HFFc6 (cell line): ENCODE data around the gene PCDH1. TPM values are rescaled to one million over a fixed set of nuclear protein-coding genes. Genes with fewer than 3 reads are reported as not detected.

Source experiments
- DNase-seq: peaks from one replicate; pipeline ENCODE4 v3.0.0-alpha.2; 2018
- H3K27ac Mint-ChIP-seq: 2 replicates; pipeline ENCODE4 v1.8.0; 2020; ENCODE audit warnings: mild to moderate bottlenecking, mixed read lengths
- H3K27me3 Mint-ChIP-seq: 2 replicates; pipeline ENCODE4 v1.8.0; 2021; ENCODE audit warnings: mild to moderate bottlenecking, moderate library complexity, mixed read lengths; ENCODE audit not compliant: insufficient read depth
- H3K36me3 Mint-ChIP-seq: 2 replicates; pipeline ENCODE4 v1.8.0; 2021; ENCODE audit warnings: low read depth, mixed read lengths
- H3K4me1 Mint-ChIP-seq: 2 replicates; pipeline ENCODE4 v1.8.0; 2020; ENCODE audit warnings: low read depth, mixed read lengths
- H3K4me3 Mint-ChIP-seq: 2 replicates; pipeline ENCODE4 v1.8.0; 2020; ENCODE audit warnings: mild to moderate bottlenecking, moderate library complexity, mixed read lengths
- H3K9me3 Mint-ChIP-seq: 2 replicates; pipeline ENCODE4 v1.8.0; 2020; ENCODE audit warnings: mild to moderate bottlenecking, mixed read lengths
- total RNA-seq, 6 experiments: library from RNA; stranded (reverse); fragmentation: NEBNext Ultra II Directional; extraction: Animal tissue kit (Norgen Biotek cat#: 25700); gene quantifications; 2 replicates in 1 of 6; 3 replicates in 5 of 6; pipeline ENCODE4 v1.2.3, GENCODE V29; 2021
- TF ChIP-seq, protein P1 (sequence below): fragments of 200-600 bp; sonication (generic); IDR thresholded peaks from 2 replicates; pipeline ENCODE4 v1.5.0; 2021; ENCODE audit warnings: antibody characterized with exemption, mild to moderate bottlenecking

The PCDH1 gene
- total RNA-seq, 6 experiments from 2014 or later: 0.07 to 0.18 (median 0.07) TPM; not detected in 1

DNA sequence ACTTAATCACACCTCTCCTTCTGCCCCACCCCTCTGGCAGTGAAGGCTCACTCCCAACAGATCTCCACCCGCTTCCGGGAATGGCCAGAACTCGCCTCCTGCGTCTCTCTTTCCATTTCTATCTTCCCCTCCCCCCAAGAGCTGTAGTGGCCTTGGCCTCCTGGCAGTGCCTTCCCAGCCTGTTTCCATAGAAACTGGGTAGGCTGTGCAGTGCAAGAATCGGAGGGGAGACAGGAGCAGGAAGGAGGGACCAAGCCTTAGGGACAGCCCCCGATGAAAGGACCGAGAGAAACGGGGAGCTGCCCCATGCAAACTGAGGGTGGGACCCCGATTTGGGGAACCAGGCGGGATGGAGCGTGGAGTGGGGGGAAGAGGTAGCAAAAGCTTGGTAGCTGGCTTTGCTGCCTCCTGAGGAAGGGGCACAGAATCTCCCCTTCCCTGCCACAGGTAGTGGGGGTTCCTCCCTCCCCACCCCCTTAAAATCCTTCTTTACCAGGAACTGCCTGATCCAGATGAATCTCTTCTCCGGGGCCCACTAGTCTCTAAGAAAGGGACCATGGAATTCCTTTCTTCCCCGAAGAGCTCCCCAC lies 4.5 kb upstream of the PCDH1 start:
- no peak for DNase-seq
- peaks cover 10% of the 10 kb centered on the region for H3K4me1 Mint-ChIP-seq
- H3K9me3 Mint-ChIP-seq: no peaks in the 10 kb centered on the region
- TF ChIP-seq, protein P1, sequence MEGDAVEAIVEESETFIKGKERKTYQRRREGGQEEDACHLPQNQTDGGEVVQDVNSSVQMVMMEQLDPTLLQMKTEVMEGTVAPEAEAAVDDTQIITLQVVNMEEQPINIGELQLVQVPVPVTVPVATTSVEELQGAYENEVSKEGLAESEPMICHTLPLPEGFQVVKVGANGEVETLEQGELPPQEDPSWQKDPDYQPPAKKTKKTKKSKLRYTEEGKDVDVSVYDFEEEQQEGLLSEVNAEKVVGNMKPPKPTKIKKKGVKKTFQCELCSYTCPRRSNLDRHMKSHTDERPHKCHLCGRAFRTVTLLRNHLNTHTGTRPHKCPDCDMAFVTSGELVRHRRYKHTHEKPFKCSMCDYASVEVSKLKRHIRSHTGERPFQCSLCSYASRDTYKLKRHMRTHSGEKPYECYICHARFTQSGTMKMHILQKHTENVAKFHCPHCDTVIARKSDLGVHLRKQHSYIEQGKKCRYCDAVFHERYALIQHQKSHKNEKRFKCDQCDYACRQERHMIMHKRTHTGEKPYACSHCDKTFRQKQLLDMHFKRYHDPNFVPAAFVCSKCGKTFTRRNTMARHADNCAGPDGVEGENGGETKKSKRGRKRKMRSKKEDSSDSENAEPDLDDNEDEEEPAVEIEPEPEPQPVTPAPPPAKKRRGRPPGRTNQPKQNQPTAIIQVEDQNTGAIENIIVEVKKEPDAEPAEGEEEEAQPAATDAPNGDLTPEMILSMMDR: no peak
- no peaks in the 10 kb centered on the region for H3K36me3 Mint-ChIP-seq
- H3K27me3 Mint-ChIP-seq: peaks cover 39% of the 10 kb centered on the region
- H3K27ac Mint-ChIP-seq: no peak overlapping the region
- H3K4me3 Mint-ChIP-seq: no peak overlapping the region

DNA sequence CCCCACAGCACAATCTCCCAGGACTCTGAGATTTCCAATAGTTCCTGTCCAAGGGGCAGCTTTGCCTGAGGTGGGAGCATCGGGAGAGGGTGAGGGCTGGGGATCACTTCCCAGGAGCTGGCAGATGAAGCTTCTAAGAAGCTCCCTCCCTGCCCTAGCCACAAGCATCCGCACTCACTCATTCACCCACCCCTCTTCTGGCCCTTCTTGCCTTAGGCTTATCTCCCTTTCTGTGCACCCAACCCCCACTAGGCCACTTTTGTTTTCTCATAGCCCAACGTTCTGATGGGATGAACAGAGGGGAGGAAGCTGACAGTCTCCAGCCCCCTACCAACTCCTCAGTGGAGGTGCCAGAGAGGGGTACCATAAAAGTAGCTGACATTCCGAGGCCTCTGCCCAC lies 3.7 kb upstream of the PCDH1 start:
- H3K4me1 Mint-ChIP-seq: peaks cover 17% of the 10 kb centered on the region
- H3K4me3 Mint-ChIP-seq: no peak overlapping the region
- TF ChIP-seq, protein P1: no peak
- H3K27ac Mint-ChIP-seq: no peak overlapping the region
- H3K9me3 Mint-ChIP-seq: no peaks in the 10 kb centered on the region
- no peaks in the 10 kb centered on the region for H3K36me3 Mint-ChIP-seq
- DNase-seq: no peak
- peaks cover 47% of the 10 kb centered on the region for H3K27me3 Mint-ChIP-seq

DNA sequence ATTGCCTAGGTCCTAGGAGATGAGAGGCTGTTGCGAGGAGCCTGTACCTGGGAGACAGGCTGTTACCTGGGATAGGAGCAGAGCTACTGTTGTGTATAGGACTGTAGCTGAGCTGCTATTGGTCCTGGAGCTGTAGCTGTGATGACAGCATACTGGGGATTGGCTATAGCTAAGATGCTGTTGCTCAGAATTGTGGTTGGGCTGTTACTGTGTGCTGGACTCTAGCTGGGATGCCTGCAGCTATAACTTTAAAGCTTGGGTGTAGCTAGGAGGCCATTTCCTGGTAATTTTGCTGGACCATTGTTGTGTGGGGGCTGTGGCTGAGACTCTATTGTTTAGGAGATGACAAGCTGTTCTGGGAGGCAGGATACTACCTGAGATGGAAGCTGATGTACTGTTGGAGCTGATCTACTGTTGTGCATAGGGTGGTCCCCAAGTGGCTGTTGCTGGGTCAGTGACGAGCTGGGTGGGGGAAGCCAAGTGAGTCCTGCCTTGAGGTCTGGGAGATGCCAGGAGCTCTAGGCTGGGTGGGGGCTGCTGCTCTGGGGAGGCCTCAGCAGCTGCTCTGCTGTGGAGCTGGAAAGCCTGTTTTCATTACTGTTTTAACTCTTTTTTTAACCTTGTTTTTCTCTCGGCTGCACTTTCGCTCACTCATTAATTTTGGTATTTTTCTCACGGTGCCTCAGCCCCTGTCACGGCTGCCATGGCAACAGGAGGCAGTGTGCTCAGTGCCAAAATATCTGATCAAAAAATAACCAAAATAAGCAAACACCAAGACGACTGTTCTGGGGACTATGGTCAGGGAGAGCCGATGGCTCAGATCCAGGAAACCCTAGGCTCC lies 3.0 kb upstream of the PCDH1 start:
- Mint-ChIP-seq H3K27ac (no peak overlapping the region), H3K4me3 (no peak overlapping the region), H3K9me3 (no peaks in the 10 kb centered on the region), H3K27me3 (peaks cover 48% of the 10 kb centered on the region), H3K36me3 (no peaks in the 10 kb centered on the region), H3K4me1 (peaks cover 18% of the 10 kb centered on the region)
- TF ChIP-seq, protein P1: no peak
- peak; percentile 32 for DNase-seq

DNA sequence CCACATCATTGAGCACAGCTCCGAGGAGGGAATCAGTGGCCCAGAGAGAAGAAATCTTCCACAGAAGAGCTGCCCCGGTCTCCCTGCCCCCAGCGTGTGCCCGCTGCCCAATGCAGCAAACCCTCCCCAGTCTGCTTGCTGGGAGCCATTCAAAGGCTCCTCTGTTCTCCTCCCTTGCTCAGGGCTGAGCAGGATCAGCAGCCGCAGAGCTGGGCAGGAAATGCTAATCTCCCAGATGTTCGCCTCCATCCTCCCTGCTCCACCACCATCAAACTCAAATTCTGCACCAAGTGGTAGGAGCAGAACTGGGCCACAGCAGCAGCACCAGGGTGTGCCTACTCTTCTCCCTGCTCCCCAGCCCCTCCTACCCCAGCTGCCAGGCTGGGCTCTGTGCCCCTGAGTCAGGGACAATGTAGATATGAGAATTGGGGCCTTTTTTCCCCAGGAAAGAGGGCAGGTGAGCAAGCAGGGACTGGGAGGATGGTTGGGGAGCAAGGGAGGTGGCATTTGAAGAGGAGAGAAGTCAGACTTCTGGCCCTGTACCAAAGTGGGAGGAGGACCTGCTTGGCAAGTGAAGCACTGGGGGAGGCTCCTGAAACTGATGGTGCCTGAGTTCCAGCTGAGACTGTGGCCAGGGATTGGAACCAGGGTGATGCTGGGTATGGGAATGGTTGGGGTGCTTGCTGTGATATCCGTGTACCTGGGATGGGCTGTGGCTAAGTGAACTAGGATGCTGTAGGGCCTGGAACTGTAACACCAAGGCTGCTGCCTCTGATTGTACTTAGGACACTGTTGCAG lies 1.9 kb upstream of the PCDH1 start:
- no peak for DNase-seq

DNA sequence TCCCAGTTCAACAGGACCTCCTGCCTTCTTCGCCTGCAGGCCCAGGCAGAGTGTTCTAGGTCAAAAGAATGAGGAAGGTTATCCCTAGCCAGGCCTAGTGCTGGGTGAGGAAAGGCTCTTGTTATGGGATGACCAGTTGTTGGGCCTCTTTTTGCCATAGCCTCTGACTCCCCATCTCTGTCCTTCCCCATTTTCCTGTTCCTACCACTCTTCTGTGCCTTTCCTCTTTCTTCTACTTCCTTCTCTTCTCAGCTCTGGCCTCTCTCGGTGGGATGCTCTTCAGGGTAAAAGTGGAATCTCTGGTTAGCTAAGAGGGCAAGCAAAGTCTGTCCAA lies 1.2 kb upstream of the PCDH1 start:
- Mint-ChIP-seq H3K9me3 (no peaks in the 10 kb centered on the region), H3K4me1 (peaks cover 18% of the 10 kb centered on the region), H3K27me3 (peaks cover 50% of the 10 kb centered on the region), H3K27ac (no peak overlapping the region), H3K36me3 (no peaks in the 10 kb centered on the region), H3K4me3 (peak overlapping the region; percentile 75; the same call in 1 of the 2 replicates)
- DNase-seq: no peak
- TF ChIP-seq, protein P1: peak; percentile 36

More for the DNA sequence above, 1.9 kb upstream of the PCDH1 start:
- H3K4me1 Mint-ChIP-seq: peaks cover 18% of the 10 kb centered on the region
- H3K9me3 Mint-ChIP-seq: no peaks in the 10 kb centered on the region
- peaks cover 48% of the 10 kb centered on the region for H3K27me3 Mint-ChIP-seq
- TF ChIP-seq, protein P1: no peak
- no peak overlapping the region for H3K4me3 Mint-ChIP-seq
- H3K36me3 Mint-ChIP-seq: no peaks in the 10 kb centered on the region
- H3K27ac Mint-ChIP-seq: no peak overlapping the region
